Measurements from ENCODE around the gene TAB2. TPM values are rescaled to one million over a fixed set of nuclear protein-coding genes. Genes with fewer than 3 reads are reported as not detected.
"Not testable (repeated sequence)": the region's sequence is repeated elsewhere in the genome, so short reads cannot be mapped to it uniquely, and the experiment has no call there.

TAB2 gene
- polyA plus RNA-seq, 10 donors = 51.0 to 71.2 (median 59.7) TPM

DNA sequence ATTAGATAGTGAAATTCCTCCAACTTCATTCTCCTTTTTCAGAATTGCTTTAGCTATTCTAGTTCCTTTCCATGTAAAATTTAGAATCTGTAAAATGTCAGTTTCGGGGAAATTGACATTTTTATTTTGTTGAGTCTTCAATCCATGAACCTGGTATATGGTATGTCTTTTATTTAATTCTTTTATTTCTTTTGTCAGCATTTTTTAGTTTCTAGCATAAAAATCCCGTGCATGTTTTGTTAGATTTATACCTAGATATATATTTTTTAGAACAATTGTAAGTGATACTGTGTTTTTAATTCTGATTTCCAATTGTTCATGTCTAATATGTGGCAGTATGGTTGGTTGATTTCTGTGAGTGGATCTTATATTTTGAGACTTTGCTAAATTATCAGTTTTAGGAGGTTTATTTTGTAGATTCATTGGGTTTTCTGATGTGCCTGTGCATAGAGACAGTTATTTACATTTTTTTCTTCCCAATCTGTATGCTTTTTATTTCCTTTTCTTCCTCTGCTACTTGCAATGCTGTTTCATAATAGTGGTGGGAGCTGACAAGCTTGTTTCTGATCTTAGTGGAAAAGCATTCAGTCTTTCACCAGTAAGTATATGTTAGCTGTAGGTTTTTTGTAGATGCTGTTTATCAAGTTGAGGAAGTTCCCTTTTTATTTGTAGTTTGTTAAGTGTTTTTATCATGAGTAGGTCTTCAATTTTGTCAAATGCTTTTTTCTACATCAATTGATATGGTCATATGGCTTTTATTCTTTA lies 13.7 kb downstream of the TAB2 start:
- no peak for DNase-seq

GRCh38 chr6:149331871-149332270 lies 14.4 kb downstream of the TAB2 start:
- no peak for DNase-seq

DNA sequence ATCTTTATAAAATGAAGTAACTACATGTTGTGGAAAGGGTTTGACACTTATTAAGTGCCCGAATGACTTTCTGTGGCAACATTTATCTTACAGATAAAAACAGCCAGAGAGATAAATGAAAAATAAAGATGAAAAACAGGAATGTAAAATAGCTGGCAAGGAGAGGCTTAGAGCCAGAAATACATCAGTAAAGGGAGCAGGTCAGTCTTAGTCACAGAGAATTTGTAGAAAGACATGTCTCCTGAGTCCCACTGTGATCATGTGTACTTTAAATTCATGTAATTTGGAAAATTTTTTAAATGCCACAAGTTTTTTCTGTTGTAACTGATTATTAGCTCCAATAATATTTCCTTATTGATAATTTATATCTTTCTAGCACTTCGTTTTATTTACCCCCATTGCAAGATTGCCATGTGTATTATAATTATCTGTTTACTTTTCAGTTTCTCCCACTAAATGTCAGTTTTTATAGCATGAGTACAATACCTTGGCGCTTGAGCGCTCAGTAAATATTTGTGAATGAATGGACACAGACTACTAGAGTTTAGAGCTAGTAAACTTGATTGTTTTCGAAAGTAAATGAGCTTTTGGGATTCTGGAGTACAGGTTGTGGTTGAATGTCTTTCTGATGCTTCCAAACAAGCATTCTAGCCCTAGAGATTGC lies 15.2 kb downstream of the TAB2 start:
- no peak for DNase-seq

DNA sequence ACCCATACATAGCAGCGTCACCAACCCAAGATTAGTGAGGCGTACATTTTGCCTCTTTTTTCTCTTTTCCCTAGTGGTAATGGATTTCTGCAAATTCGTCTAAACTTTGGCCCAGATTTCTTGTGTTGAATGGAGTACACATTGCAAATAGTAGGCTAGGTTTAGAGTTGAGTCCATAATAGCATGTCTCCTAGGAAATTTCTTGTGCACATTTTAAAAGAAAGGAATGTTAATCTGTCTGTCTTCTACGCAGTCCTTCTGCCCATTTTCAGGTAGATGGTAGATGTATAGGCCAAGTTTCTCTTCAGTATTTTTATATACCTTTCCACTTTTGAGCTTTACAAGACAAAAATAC lies 15.7 kb downstream of the TAB2 start:
- no peak for DNase-seq

DNA sequence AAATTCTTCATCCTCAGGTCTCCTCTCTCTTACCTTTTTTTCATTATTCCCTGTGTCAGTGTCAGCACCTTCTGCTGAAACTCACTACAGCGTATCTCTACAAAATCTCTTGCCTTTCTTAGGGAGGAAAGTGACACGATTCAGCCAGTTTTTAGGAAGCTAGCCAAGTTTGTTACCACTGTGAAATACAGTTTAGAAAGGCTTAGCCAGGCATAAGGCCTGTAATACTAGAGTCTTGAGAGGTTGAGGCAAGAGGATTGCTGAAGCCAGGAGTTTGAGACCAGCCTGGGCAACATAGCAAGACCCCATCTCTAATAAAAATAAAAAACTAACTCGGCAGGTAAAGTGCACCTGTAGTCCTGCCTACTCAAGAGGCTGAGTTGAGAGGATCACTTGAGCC lies 16.7 kb downstream of the TAB2 start:
- DNase-seq = peak in 1 of 3 donors; percentile 20

- DNase-seq = peak in 1 of 3 donors; percentile 34
Measured at GRCh38 chr6:149334682-149335160, 17.2 kb downstream of the TAB2 start.

GRCh38 chr6:149335924-149336608 lies 18.6 kb downstream of the TAB2 start:
- peak in 1 of 3 donors; percentile 23 for DNase-seq

- DNase-seq = no peak
Measured at GRCh38 chr6:149336609-149336928, 19.1 kb downstream of the TAB2 start.

DNA sequence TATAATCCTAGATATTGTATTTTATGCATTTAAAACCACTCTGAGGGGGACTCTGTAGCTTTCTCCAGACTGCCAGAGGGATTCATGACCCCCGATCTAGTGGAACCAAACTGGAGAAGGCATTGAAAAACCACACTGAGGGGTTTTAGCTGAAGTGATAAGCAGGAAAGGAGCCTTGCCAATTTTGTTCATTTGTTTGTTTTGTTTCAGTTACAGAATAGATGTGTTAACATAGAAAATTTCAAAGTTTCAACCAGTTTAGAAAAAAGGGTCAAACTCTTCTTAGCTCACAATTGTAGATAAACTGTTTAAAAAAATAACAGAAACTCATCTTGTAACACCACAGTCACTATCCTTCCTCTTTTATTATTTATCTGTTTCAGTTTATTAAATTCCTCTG lies 19.8 kb downstream of the TAB2 start:
- no peak for DNase-seq

DNA sequence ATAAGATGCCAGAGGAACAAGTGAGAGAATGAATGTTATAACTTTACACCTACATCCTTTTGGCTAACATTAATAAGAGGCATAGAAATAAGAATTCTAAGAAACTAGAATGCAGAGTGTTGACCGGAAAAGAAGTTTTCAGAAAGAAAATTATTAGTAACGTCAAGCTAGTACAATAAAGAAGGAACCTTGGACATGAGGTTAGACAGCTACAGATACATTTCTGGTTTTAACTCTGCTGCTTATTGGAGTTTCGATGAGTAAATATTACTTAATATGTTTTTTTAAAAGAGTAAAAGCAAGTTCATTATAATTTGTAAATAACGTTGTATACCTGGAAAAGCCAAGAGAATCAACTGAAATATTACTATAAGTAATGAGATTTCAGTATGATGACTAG lies 22.7 kb downstream of the TAB2 start:
- DNase-seq = no peak

GRCh38 chr6:149342525-149342924 lies 25.0 kb downstream of the TAB2 start:
- DNase-seq = no peak

- DNase-seq = no peak
Measured at GRCh38 chr6:149343501-149343900, 26.0 kb downstream of the TAB2 start.

- DNase-seq = no peak
Measured at GRCh38 chr6:149346078-149346477, 28.6 kb downstream of the TAB2 start.

DNA sequence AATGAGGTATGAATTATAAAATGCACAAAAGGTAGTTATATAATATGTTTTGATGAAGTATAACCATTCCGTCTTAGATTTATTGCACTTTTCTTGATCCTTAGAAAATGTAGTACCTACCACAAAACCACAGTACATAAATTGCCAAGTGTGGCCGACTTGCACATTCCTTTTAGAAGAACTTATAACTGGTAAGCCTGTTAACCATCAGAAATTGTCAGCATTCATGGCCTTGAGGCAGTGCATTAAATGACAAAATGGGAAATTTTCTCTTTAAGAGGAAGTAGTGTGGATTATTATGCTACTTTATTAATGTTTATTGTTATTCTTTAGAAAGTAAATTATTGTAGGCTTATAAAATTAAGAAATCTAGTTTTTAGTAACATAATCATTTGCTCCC lies 29.6 kb downstream of the TAB2 start:
- no peak for DNase-seq

- not testable (repeated sequence) for DNase-seq
Measured at GRCh38 chr6:149349279-149349678, 31.8 kb downstream of the TAB2 start.

GRCh38 chr6:149354009-149354408 lies 36.5 kb downstream of the TAB2 start:
- no peak for DNase-seq

DNA sequence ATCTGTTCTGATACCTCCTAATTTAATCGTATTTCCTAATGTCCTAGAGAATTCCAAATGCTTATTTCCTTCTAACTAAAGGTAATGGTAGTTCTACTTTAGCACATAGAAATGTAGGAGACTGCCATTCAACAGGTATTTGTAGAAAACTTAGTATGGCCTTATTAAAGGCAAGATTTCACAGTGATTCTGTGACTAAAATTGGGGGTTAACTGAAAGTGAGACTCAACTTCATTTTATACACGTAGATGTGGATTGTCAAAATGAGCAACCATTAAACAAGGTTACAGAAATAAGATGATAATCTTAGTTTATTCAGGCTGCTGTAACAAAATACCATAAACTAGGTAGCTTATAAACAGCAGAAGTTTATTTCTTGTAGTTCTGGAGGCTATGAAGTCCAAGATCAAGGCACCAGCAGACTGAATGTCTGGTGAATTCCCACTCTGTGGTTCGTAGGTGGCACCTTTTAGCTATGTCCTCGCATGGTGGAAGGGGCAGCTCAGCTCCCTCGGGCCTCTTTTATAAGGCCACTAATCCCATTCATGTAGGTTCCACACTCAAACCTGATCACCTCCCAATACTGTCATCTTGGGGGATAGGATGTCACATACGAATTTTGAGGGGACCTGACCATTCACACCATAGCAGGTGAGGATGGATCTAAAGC lies 38.7 kb downstream of the TAB2 start:
- no peak for DNase-seq

GRCh38 chr6:149357726-149358538 lies 40.4 kb downstream of the TAB2 start:
- no peak for DNase-seq

DNA sequence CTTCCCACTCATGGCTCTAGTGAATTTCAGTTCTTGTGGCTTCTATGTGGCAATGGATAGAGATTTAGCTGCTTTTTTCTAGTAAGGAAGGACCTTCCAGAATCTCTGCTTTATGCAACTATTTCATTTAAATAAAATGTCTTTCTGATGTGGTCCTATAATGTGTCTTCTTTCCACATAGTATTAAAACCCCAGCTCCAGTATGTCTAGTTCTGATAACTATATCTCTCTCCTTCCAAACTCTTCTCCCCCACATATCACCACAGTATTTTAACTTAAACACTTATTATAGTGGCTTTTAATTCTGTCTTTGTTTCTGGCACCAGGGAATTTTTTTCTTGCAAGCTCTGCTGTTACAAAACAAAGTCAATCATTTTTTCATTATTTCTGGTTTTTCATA lies 41.9 kb downstream of the TAB2 start:
- no peak for DNase-seq

DNA sequence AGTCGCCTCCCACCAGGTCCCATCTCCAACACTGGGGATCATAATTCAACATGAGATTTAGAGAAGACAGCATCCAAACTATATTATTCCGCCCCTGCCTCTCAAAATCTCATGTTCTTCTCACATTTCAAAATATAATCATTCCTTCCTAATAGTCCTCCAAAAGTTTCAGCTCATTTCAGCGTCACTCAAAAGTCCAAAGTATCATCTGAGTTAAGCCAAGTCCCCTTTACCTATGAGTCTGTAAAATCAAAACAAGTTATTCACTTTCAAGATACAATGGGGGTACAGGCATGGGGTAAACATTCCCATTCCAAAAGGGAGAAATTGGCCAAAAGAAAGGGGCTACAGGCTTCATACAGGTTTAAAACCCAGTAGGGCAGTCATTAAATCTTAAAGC lies 43.0 kb downstream of the TAB2 start:
- DNase-seq = no peak

DNA sequence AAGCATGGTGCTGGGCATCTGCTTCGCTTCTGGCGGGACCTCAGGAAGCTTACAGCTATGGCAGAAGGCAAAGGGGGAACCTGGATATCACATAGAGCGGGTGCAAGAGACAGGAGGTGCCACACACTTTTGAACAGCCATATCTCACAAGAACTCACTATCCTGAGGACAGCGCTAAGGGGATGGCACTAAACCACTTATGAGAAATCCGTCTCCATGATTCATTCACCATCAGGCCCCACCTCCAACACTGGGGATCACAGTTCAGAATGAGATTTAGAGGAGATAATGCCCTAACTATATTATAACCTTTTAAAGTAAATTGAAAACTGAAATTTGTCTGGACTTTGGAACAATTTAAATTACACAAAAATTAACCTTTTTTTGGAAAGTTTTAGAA lies 44.8 kb downstream of the TAB2 start:
- no peak for DNase-seq

- DNase-seq = no peak
Measured at GRCh38 chr6:149363154-149363553, 45.6 kb downstream of the TAB2 start.
